Activated naive CD4-positive, alpha-beta T cell treated with anti-CD3 and anti-CD28 coated beads, Interleukin-2, amount 50 U/mL, for 72 hours (primary cell): ENCODE results near the gene TREM1. TPM values are rescaled to one million over a fixed set of nuclear protein-coding genes. Genes with fewer than 3 reads are reported as not detected.
"Not testable (repeated sequence)": the region's sequence is repeated elsewhere in the genome, so short reads cannot be mapped to it uniquely, and the experiment has no call there.

Experiments
- ATAC-seq, 2 donors: fragments of 150-1000 bp; cut with Tn5 transposase; 2 replicates each; pipeline ENCODE4 v1.10.0; 2021; ENCODE audit warnings: mild to moderate bottlenecking in 2 of 2, moderate library complexity in 2 of 2
- DNase-seq, 2 donors: peaks; one replicate each; pipeline ENCODE4 v3.0.0; 2021 to 2022; ENCODE audit warnings: low spot score in 2 of 2
- H3K27ac Mint-ChIP-seq, 2 donors: one replicate each; pipeline ENCODE4 v1.8.0; 2022; ENCODE audit warnings: mild to moderate bottlenecking in 2 of 2, mixed read lengths in 2 of 2
- H3K36me3 Mint-ChIP-seq, 2 donors: one replicate each; pipeline ENCODE4 v1.8.0; 2022; ENCODE audit warnings: mixed read lengths in 2 of 2
- H3K9me3 Mint-ChIP-seq, 2 donors: one replicate each; pipeline ENCODE4 v1.8.0; 2022; ENCODE audit warnings: mixed read lengths in 2 of 2
- total RNA-seq, 2 donors: library from RNA; stranded (reverse); gene quantifications; one replicate each; pipeline ENCODE4 v1.2.3, GENCODE V29; 2022

The TREM1 gene
- total RNA-seq, 2 donors from 2014 or later = 6.1 TPM; not detected in 1

GRCh38 chr6:41252401-41253169 is 33.9 kb downstream of the TREM1 start:
- no peak for DNase-seq
- Mint-ChIP-seq H3K27ac (no peak overlapping the region), H3K36me3 (no peaks in the 10 kb centered on the region), H3K9me3 (no peaks in the 10 kb centered on the region)
- no peak for ATAC-seq

GRCh38 chr6:41247882-41248705 is 38.4 kb downstream of the TREM1 start:
- H3K9me3 Mint-ChIP-seq = peaks cover 0 to 4% of the 10 kb centered on the region in 2 donors
- H3K36me3 Mint-ChIP-seq = no peaks in the 10 kb centered on the region
- ATAC-seq (no peak), DNase-seq (no peak)
- H3K27ac Mint-ChIP-seq = peak overlapping the region in 1 of 2 donors; percentile 18

- no peak for ATAC-seq
- H3K27ac Mint-ChIP-seq = peak overlapping the region in 1 of 2 donors; percentile 18
- H3K36me3 Mint-ChIP-seq = no peaks in the 10 kb centered on the region
- DNase-seq = no peak
- peaks cover 0 to 8% of the 10 kb centered on the region in 2 donors for H3K9me3 Mint-ChIP-seq
Measured at GRCh38 chr6:41247288-41247865, 39.1 kb downstream of the TREM1 start.

GRCh38 chr6:41246529-41246928 is 40.0 kb downstream of the TREM1 start:
- not testable (repeated sequence) for ATAC-seq, H3K9me3 Mint-ChIP-seq

GRCh38 chr6:41239467-41240159 is 46.9 kb downstream of the TREM1 start:
- Mint-ChIP-seq H3K36me3 (no peaks in the 10 kb centered on the region), H3K9me3 (peaks cover 0 to 4% of the 10 kb centered on the region in 2 donors), H3K27ac (no peak overlapping the region)
- ATAC-seq (no peak), DNase-seq (no peak)

More at GRCh38 chr6:41246529-41246928, 40.0 kb downstream of the TREM1 start:
- not testable (repeated sequence) for H3K36me3 Mint-ChIP-seq, H3K27ac Mint-ChIP-seq, DNase-seq

GRCh38 chr6:41237128-41237527 is 49.4 kb downstream of the TREM1 start:
- no peak for ATAC-seq
- Mint-ChIP-seq H3K9me3 (no peaks in the 10 kb centered on the region), H3K27ac (no peak overlapping the region), H3K36me3 (no peaks in the 10 kb centered on the region)
- DNase-seq = no peak

GRCh38 chr6:41236276-41236675 is 50.2 kb downstream of the TREM1 start:
- Mint-ChIP-seq H3K9me3 (no peaks in the 10 kb centered on the region), H3K36me3 (no peaks in the 10 kb centered on the region), H3K27ac (no peak overlapping the region)
- ATAC-seq = no peak
- DNase-seq = no peak

- no peak for ATAC-seq
- no peaks in the 10 kb centered on the region for H3K9me3 Mint-ChIP-seq
- no peaks in the 10 kb centered on the region for H3K36me3 Mint-ChIP-seq
- no peak overlapping the region for H3K27ac Mint-ChIP-seq
- no peak for DNase-seq
Measured at GRCh38 chr6:41232667-41233066, 53.8 kb downstream of the TREM1 start.

- Mint-ChIP-seq H3K27ac (no peak overlapping the region), H3K36me3 (no peaks in the 10 kb centered on the region), H3K9me3 (no peaks in the 10 kb centered on the region)
- DNase-seq (no peak), ATAC-seq (no peak)
Measured at GRCh38 chr6:41231246-41231645, 55.2 kb downstream of the TREM1 start.

- no peak for ATAC-seq
- no peak for DNase-seq
- Mint-ChIP-seq H3K27ac (peak overlapping the region; percentile 14 to 57), H3K36me3 (no peaks in the 10 kb centered on the region), H3K9me3 (no peaks in the 10 kb centered on the region)
Measured at GRCh38 chr6:41229721-41230120, 56.8 kb downstream of the TREM1 start.

GRCh38 chr6:41228616-41229015 is 57.9 kb downstream of the TREM1 start:
- H3K27ac Mint-ChIP-seq = peak overlapping the region in 1 of 2 donors; percentile 14
- ATAC-seq (no peak), DNase-seq (no peak)
- no peaks in the 10 kb centered on the region for H3K9me3 Mint-ChIP-seq
- H3K36me3 Mint-ChIP-seq = no peaks in the 10 kb centered on the region

- ATAC-seq = no peak
- DNase-seq = no peak
- Mint-ChIP-seq H3K9me3 (no peaks in the 10 kb centered on the region), H3K36me3 (no peaks in the 10 kb centered on the region), H3K27ac (peak within 1 kb of the TSS; percentile 14 to 77)
Measured at GRCh38 chr6:41228096-41228495, 58.4 kb downstream of the TREM1 start, which contains the start of gene TREML4. TSS of gene TREML4 (plus strand) at chr6:41228349. CDS start at chr6:41228428, 79 bp downstream.

- Mint-ChIP-seq H3K27ac (no peak overlapping the region), H3K36me3 (no peaks in the 10 kb centered on the region), H3K9me3 (no peaks in the 10 kb centered on the region)
- ATAC-seq (no peak), DNase-seq (no peak)
Measured at GRCh38 chr6:41226752-41227151, 59.7 kb downstream of the TREM1 start.

GRCh38 chr6:41224800-41225199 is 61.7 kb downstream of the TREM1 start:
- DNase-seq (no peak), ATAC-seq (no peak)
- no peaks in the 10 kb centered on the region for H3K36me3 Mint-ChIP-seq
- H3K9me3 Mint-ChIP-seq = peaks cover 0 to 4% of the 10 kb centered on the region in 2 donors
- H3K27ac Mint-ChIP-seq = no peak overlapping the region
